Measurements from ENCODE around the gene CEP63.
"Not testable (repeated sequence)": the region's sequence is repeated elsewhere in the genome, so short reads cannot be mapped to it uniquely, and the experiment has no call there.

CEP63 gene

GRCh38 chr3:134496471-134497071, 10.7 kb downstream of the CEP63 start:
- in situ Hi-C loops (cut with MboI; ENCODE audit: low sequenced_read_pairs), result no loop called here

GRCh38 chr3:134503266-134503665, 17.4 kb downstream of the CEP63 start:
- in situ Hi-C loops (cut with MboI; ENCODE audit: low sequenced_read_pairs), result no loop called here

- in situ Hi-C loops (cut with MboI; ENCODE audit: low sequenced_read_pairs), result no loop called here
Measured at GRCh38 chr3:134504132-134504531, 18.3 kb downstream of the CEP63 start.

- in situ Hi-C loops (cut with MboI; ENCODE audit: low sequenced_read_pairs), result no loop called here
Measured at GRCh38 chr3:134505485-134505884, 19.6 kb downstream of the CEP63 start.

- in situ Hi-C loops (cut with MboI; ENCODE audit: low sequenced_read_pairs), result no loop called here
Measured at GRCh38 chr3:134511500-134511899, 25.6 kb downstream of the CEP63 start.

GRCh38 chr3:134516905-134517304, 31.0 kb downstream of the CEP63 start:
- in situ Hi-C loops (cut with MboI; ENCODE audit: low sequenced_read_pairs), result no loop called here

- in situ Hi-C loops (cut with MboI; ENCODE audit: low sequenced_read_pairs), result no loop called here
Measured at GRCh38 chr3:134517791-134518190, 31.9 kb downstream of the CEP63 start.

- in situ Hi-C loops (cut with MboI; ENCODE audit: low sequenced_read_pairs), result no loop called here
Measured at GRCh38 chr3:134522541-134522940, 36.7 kb downstream of the CEP63 start.

- in situ Hi-C loops (cut with MboI; ENCODE audit: low sequenced_read_pairs), result no loop called here
Measured at GRCh38 chr3:134525293-134525692, 39.4 kb downstream of the CEP63 start.

- in situ Hi-C loops (cut with MboI; ENCODE audit: low sequenced_read_pairs), result no loop called here
Measured at GRCh38 chr3:134526319-134526718, 40.5 kb downstream of the CEP63 start.

GRCh38 chr3:134527037-134527436, 41.2 kb downstream of the CEP63 start:
- in situ Hi-C loops (cut with MboI; ENCODE audit: low sequenced_read_pairs), result no loop called here

GRCh38 chr3:134527538-134528186, 41.8 kb downstream of the CEP63 start:
- in situ Hi-C loops (cut with MboI; ENCODE audit: low sequenced_read_pairs), result no loop called here

GRCh38 chr3:134533493-134533892, 47.6 kb downstream of the CEP63 start:
- in situ Hi-C loops (cut with MboI; ENCODE audit: low sequenced_read_pairs), result no loop called here

GRCh38 chr3:134535186-134535970, 49.5 kb downstream of the CEP63 start:
- in situ Hi-C loops (cut with MboI; ENCODE audit: low sequenced_read_pairs), result no loop called here

GRCh38 chr3:134536781-134537180, 50.9 kb downstream of the CEP63 start:
- in situ Hi-C loops (cut with MboI; ENCODE audit: low sequenced_read_pairs), result no loop called here

GRCh38 chr3:134542287-134542958, 56.6 kb downstream of the CEP63 start:
- in situ Hi-C loops (cut with MboI; ENCODE audit: low sequenced_read_pairs), result no loop called here

GRCh38 chr3:134543113-134543512, 57.3 kb downstream of the CEP63 start:
- in situ Hi-C loops (cut with MboI; ENCODE audit: low sequenced_read_pairs), result no loop called here

- in situ Hi-C loops (cut with MboI; ENCODE audit: low sequenced_read_pairs), result no loop called here
Measured at GRCh38 chr3:134544316-134544715, 58.5 kb downstream of the CEP63 start.

- in situ Hi-C loops (cut with MboI; ENCODE audit: low sequenced_read_pairs), result not testable (repeated sequence)
Measured at GRCh38 chr3:134544783-134545182, 58.9 kb downstream of the CEP63 start.

- in situ Hi-C loops (cut with MboI; ENCODE audit: low sequenced_read_pairs), result no loop called here
Measured at GRCh38 chr3:134545818-134546217, 60.0 kb downstream of the CEP63 start.

GRCh38 chr3:134552784-134553183, 66.9 kb downstream of the CEP63 start:
- in situ Hi-C loops (cut with MboI; ENCODE audit: low sequenced_read_pairs), result no loop called here
